DND-41 (cell line): Measurements from ENCODE around the gene BRF1.

Source experiments
- ATAC-seq: fragments of 200-7000 bp; cut with Tn5 transposase; 3 replicates; pipeline ENCODE4 v1.9.1; 2021; ENCODE audit warnings: low read depth; ENCODE audit not compliant: insufficient read depth
- DNase-seq: peaks from one replicate; pipeline ENCODE4 v3.0.0-alpha.2; 2020
- H2AFZ ChIP-seq: 2 replicates; pipeline ENCODE4 v1.6.0; 2012; ENCODE audit warnings: low read depth, low read length
- H3K27ac ChIP-seq: 2 replicates; pipeline ENCODE4 v1.5.1; 2012; ENCODE audit warnings: low read length, inconsistent platforms
- H3K27me3 ChIP-seq: fragments of 200-600 bp; sonication (generic); 2 replicates; pipeline ENCODE4 v1.6.0; 2012; ENCODE audit warnings: low read length, mild to moderate bottlenecking, inconsistent platforms; ENCODE audit not compliant: insufficient read depth, poor library complexity
- H3K36me3 ChIP-seq: 2 replicates; pipeline ENCODE4 v1.5.1; 2012; ENCODE audit warnings: low read length, inconsistent platforms; ENCODE audit not compliant: insufficient read depth
- H3K4me1 ChIP-seq: 2 replicates; pipeline ENCODE4 v1.5.1; 2012; ENCODE audit warnings: mild to moderate bottlenecking, low read length; ENCODE audit not compliant: insufficient read depth
- H3K4me2 ChIP-seq: 2 replicates; pipeline ENCODE4 v1.6.0; 2012; ENCODE audit warnings: mild to moderate bottlenecking, moderate library complexity, low read length, inconsistent platforms; ENCODE audit not compliant: insufficient read depth
- H3K4me3 ChIP-seq, 2 experiments: fragments of 200-600 bp in 1 of 2; shearing (Covaris generic) in 1 of 2; 2 replicates each; pipeline ENCODE4 v1.5.1; 2012 to 2016; ENCODE audit warnings: inconsistent platforms in 2 of 2, low read length in 2 of 2, mild to moderate bottlenecking in 2 of 2, low read depth in 1 of 2, moderate library complexity in 1 of 2
- H3K79me2 ChIP-seq: 2 replicates; pipeline ENCODE4 v1.6.0; 2012; ENCODE audit warnings: low read length, inconsistent platforms; ENCODE audit not compliant: insufficient read depth
- H3K9ac ChIP-seq: 2 replicates; pipeline ENCODE4 v1.6.0; 2012; ENCODE audit warnings: low read depth, mild to moderate bottlenecking, inconsistent platforms, low read length, moderate library complexity
- H3K9me3 ChIP-seq: 2 replicates; pipeline ENCODE4 v1.5.1; 2012; ENCODE audit warnings: low read length, moderate library complexity, mild to moderate bottlenecking, inconsistent platforms; ENCODE audit not compliant: insufficient read depth, severe bottlenecking
- H4K20me1 ChIP-seq: 2 replicates; pipeline ENCODE4 v1.6.0; 2012; ENCODE audit warnings: low read length; ENCODE audit not compliant: insufficient read depth
- EZH2 ChIP-seq: IDR thresholded peaks from 3 replicates; pipeline ENCODE4 v1.6.1; 2012; ENCODE audit warnings: borderline replicate concordance, low read depth, mild to moderate bottlenecking, moderate library complexity, low read length, inconsistent platforms; ENCODE audit not compliant: severe bottlenecking
- TF ChIP-seq, protein P1 (sequence below): IDR thresholded peaks from 2 replicates; pipeline ENCODE4 v1.5.1; 2012; ENCODE audit warnings: borderline replicate concordance, low read length, moderate library complexity, mild to moderate bottlenecking; ENCODE audit not compliant: poor library complexity, severe bottlenecking; ENCODE audit errors: extremely low read depth

Gene BRF1

DNA sequence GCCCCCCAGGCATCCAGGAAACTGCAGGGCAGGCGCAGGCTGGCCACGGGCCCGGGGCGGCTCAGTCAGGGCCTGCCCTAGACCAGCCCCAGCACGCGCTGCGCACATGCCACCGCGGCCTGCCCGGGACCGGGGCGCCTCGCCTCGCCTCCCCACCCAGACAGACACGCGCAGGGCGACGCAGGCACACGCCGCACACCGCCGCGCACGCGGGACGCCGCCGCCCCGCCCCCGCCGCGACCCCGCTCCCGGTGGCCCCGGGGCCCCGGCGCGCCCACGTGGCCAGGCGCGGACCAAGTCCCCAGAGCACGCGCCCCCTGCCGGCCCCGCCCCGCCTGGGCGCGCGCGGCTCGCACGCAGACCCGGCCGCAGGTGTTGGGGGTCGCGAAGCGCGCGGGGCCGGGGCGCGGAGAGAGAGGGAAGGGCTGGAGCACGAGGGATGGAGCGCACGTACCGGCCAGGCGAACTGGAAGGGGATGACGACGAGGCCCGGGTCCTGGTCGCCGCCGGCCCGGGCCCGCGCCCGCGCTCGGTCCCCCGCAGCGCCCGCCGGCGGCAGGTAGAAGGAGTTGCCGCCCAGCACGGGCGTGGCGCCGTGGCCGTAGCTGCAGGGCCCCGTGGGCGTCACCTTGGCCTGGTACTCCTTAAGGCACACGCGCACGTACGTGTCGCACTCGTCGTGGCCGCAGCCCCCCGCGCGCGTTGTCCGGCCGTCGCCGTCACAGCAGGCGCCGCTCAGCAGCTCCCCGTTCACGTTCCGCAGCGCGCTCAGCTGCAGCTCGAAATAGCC, 133.3 kb downstream of the BRF1 start:
- TF ChIP-seq, protein P1, sequence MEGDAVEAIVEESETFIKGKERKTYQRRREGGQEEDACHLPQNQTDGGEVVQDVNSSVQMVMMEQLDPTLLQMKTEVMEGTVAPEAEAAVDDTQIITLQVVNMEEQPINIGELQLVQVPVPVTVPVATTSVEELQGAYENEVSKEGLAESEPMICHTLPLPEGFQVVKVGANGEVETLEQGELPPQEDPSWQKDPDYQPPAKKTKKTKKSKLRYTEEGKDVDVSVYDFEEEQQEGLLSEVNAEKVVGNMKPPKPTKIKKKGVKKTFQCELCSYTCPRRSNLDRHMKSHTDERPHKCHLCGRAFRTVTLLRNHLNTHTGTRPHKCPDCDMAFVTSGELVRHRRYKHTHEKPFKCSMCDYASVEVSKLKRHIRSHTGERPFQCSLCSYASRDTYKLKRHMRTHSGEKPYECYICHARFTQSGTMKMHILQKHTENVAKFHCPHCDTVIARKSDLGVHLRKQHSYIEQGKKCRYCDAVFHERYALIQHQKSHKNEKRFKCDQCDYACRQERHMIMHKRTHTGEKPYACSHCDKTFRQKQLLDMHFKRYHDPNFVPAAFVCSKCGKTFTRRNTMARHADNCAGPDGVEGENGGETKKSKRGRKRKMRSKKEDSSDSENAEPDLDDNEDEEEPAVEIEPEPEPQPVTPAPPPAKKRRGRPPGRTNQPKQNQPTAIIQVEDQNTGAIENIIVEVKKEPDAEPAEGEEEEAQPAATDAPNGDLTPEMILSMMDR: no peak
- TF ChIP-seq EZH2: no peak
- Histone ChIP-seq H3K9ac (no peak overlapping the region), H3K27ac (no peak overlapping the region), H3K4me1 (no peaks in the 10 kb centered on the region), H3K27me3 (no peaks in the 10 kb centered on the region), H3K36me3 (no peaks in the 10 kb centered on the region), H3K9me3 (no peaks in the 10 kb centered on the region), H3K4me2 (no peak overlapping the region), H3K79me2 (no peaks in the 10 kb centered on the region), H2AFZ (no peak overlapping the region), H3K4me3 (no peak overlapping the region), H4K20me1 (peaks cover 4% of the 10 kb centered on the region)
- no peak for ATAC-seq
- no peak for DNase-seq

- H3K27ac ChIP-seq: no peak overlapping the region
Observed at GRCh38 chr14:105166571-105167302, 134.1 kb downstream of the BRF1 start.

GRCh38 chr14:105165761-105166485, 134.9 kb downstream of the BRF1 start:
- Histone ChIP-seq H4K20me1 (peaks cover 7% of the 10 kb centered on the region), H3K4me2 (no peak overlapping the region), H3K4me3 (no peak overlapping the region), H3K4me1 (no peaks in the 10 kb centered on the region), H3K27me3 (no peaks in the 10 kb centered on the region), H3K79me2 (no peaks in the 10 kb centered on the region), H3K9me3 (no peaks in the 10 kb centered on the region), H3K27ac (no peak overlapping the region), H2AFZ (no peak overlapping the region), H3K36me3 (no peaks in the 10 kb centered on the region), H3K9ac (no peak overlapping the region)
- DNase-seq (no peak), ATAC-seq (no peak)
- no peak for TF ChIP-seq EZH2
- TF ChIP-seq, protein P1: no peak

More at GRCh38 chr14:105166571-105167302, 134.1 kb downstream of the BRF1 start:
- DNase-seq: no peak
- no peaks in the 10 kb centered on the region for H3K79me2 ChIP-seq
- no peaks in the 10 kb centered on the region for H3K36me3 ChIP-seq
- TF ChIP-seq, protein P1: no peak
- TF ChIP-seq EZH2: no peak
- H3K4me1 ChIP-seq: no peaks in the 10 kb centered on the region
- no peak for ATAC-seq
- no peak overlapping the region for H2AFZ ChIP-seq
- H3K27me3 ChIP-seq: no peaks in the 10 kb centered on the region
- no peak overlapping the region for H3K4me2 ChIP-seq
- no peak overlapping the region for H3K4me3 ChIP-seq
- peaks cover 7% of the 10 kb centered on the region for H4K20me1 ChIP-seq
- H3K9me3 ChIP-seq: no peaks in the 10 kb centered on the region
- H3K9ac ChIP-seq: no peak overlapping the region
